ENCODE measurements around the gene RBMS3.
"Not testable (repeated sequence)": the region's sequence is repeated elsewhere in the genome, so short reads cannot be mapped to it uniquely, and the experiment has no call there.

The RBMS3 gene

GRCh38 chr3:29370021-29370420, 89.2 kb downstream of the RBMS3 start:
- in situ Hi-C loops (cut with MboI; ENCODE audit: low pct_unique_long_range_greater_than_20kb, low sequenced_read_pairs): no loop called here
- DNase-seq: no peak

- no peak for DNase-seq
- in situ Hi-C loops (cut with MboI; ENCODE audit: low pct_unique_long_range_greater_than_20kb, low sequenced_read_pairs): no loop called here
These were observed 89.9 kb downstream of the RBMS3 start for GRCh38 chr3:29370476-29371420.

- in situ Hi-C loops (cut with MboI; ENCODE audit: low pct_unique_long_range_greater_than_20kb, low sequenced_read_pairs): no loop called here
- no peak for DNase-seq
These were observed 92.3 kb downstream of the RBMS3 start for GRCh38 chr3:29373131-29373680.

GRCh38 chr3:29374226-29374625, 93.4 kb downstream of the RBMS3 start:
- in situ Hi-C loops (cut with MboI; ENCODE audit: low pct_unique_long_range_greater_than_20kb, low sequenced_read_pairs): no loop called here
- DNase-seq: no peak

GRCh38 chr3:29379097-29379496, 98.2 kb downstream of the RBMS3 start:
- no peak for DNase-seq
- in situ Hi-C loops (cut with MboI; ENCODE audit: low pct_unique_long_range_greater_than_20kb, low sequenced_read_pairs): no loop called here

- DNase-seq: no peak
- in situ Hi-C loops (cut with MboI; ENCODE audit: low pct_unique_long_range_greater_than_20kb, low sequenced_read_pairs): no loop called here
These were observed 100.7 kb downstream of the RBMS3 start for GRCh38 chr3:29381595-29381994.

- in situ Hi-C loops (cut with MboI; ENCODE audit: low pct_unique_long_range_greater_than_20kb, low sequenced_read_pairs): no loop called here
- DNase-seq: no peak
These were observed 101.5 kb downstream of the RBMS3 start for GRCh38 chr3:29382409-29382808.

- no peak for DNase-seq
- in situ Hi-C loops (cut with MboI; ENCODE audit: low pct_unique_long_range_greater_than_20kb, low sequenced_read_pairs): no loop called here
These were observed 102.0 kb downstream of the RBMS3 start for GRCh38 chr3:29382845-29383244.

GRCh38 chr3:29384640-29385039, 103.8 kb downstream of the RBMS3 start:
- DNase-seq: no peak
- in situ Hi-C loops (cut with MboI; ENCODE audit: low pct_unique_long_range_greater_than_20kb, low sequenced_read_pairs): no loop called here

- in situ Hi-C loops (cut with MboI; ENCODE audit: low pct_unique_long_range_greater_than_20kb, low sequenced_read_pairs): no loop called here
- DNase-seq: no peak
These were observed 104.4 kb downstream of the RBMS3 start for GRCh38 chr3:29385046-29385830.

GRCh38 chr3:29389362-29389761, 108.5 kb downstream of the RBMS3 start:
- no peak for DNase-seq
- in situ Hi-C loops (cut with MboI; ENCODE audit: low pct_unique_long_range_greater_than_20kb, low sequenced_read_pairs): no loop called here

- no peak for DNase-seq
These were observed 111.9 kb downstream of the RBMS3 start for GRCh38 chr3:29392625-29393388.

GRCh38 chr3:29393946-29394345, 113.1 kb downstream of the RBMS3 start:
- DNase-seq; in situ Hi-C loops (cut with MboI; ENCODE audit: low pct_unique_long_range_greater_than_20kb, low sequenced_read_pairs): not testable (repeated sequence)

More at GRCh38 chr3:29392625-29393388, 111.9 kb downstream of the RBMS3 start:
- in situ Hi-C loops (cut with MboI; ENCODE audit: low pct_unique_long_range_greater_than_20kb, low sequenced_read_pairs): no loop called here

- in situ Hi-C loops (cut with MboI; ENCODE audit: low pct_unique_long_range_greater_than_20kb, low sequenced_read_pairs): no loop called here
- no peak for DNase-seq
These were observed 116.5 kb downstream of the RBMS3 start for GRCh38 chr3:29397406-29397805.

- in situ Hi-C loops (cut with MboI; ENCODE audit: low pct_unique_long_range_greater_than_20kb, low sequenced_read_pairs): no loop called here
- no peak for DNase-seq
These were observed 117.9 kb downstream of the RBMS3 start for GRCh38 chr3:29398787-29399186.

- no peak for DNase-seq
- in situ Hi-C loops (cut with MboI; ENCODE audit: low pct_unique_long_range_greater_than_20kb, low sequenced_read_pairs): no loop called here
These were observed 125.5 kb downstream of the RBMS3 start for GRCh38 chr3:29406291-29406832.

- in situ Hi-C loops (cut with MboI; ENCODE audit: low pct_unique_long_range_greater_than_20kb, low sequenced_read_pairs): no loop called here
- DNase-seq: no peak
These were observed 127.8 kb downstream of the RBMS3 start for GRCh38 chr3:29408676-29409075.

- in situ Hi-C loops (cut with MboI; ENCODE audit: low pct_unique_long_range_greater_than_20kb, low sequenced_read_pairs): no loop called here
- no peak for DNase-seq
These were observed 128.5 kb downstream of the RBMS3 start for GRCh38 chr3:29409409-29409808.

GRCh38 chr3:29410220-29410619, 129.3 kb downstream of the RBMS3 start:
- in situ Hi-C loops (cut with MboI; ENCODE audit: low pct_unique_long_range_greater_than_20kb, low sequenced_read_pairs): no loop called here
- DNase-seq: no peak

All from KBM-7 (cell line).